Body of pancreas (tissue), 4 donors: ENCODE results near the gene NMT1.

ENCODE experiments used
- CTCF ChIP-seq, 7 experiments: fragments of 450-650 bp in 4 of 7; fragments of 200-600 bp in 3 of 7; sonication (generic) in 3 of 7; IDR thresholded peaks; one replicate each; pipeline ENCODE4 v1.5.1; 2016 to 2019; ENCODE audit warnings: antibody characterized with exemption in 7 of 7
- POLR2A ChIP-seq, 3 donors: fragments of 450-650 bp; IDR thresholded peaks; one replicate each; pipeline ENCODE4 v1.6.1; 2016; ENCODE audit warnings: antibody characterized with exemption in 3 of 3, mild to moderate bottlenecking in 2 of 3

GRCh38 chr17:45136846-45137560, 75.9 kb downstream of the NMT1 start:
- TF ChIP-seq CTCF (IDR thresholded peaks at IDR 0.05) (no peak), POLR2A (IDR thresholded peaks at IDR 0.05) (no peak)
